ENCODE measurements around the gene FBLN7. TPM values are rescaled to one million over a fixed set of nuclear protein-coding genes. Genes with fewer than 3 reads are reported as not detected.

The FBLN7 gene
- total and polyA plus RNA-seq, 4 donors: 0.77 to 7.0 (median 1.9) TPM

DNA sequence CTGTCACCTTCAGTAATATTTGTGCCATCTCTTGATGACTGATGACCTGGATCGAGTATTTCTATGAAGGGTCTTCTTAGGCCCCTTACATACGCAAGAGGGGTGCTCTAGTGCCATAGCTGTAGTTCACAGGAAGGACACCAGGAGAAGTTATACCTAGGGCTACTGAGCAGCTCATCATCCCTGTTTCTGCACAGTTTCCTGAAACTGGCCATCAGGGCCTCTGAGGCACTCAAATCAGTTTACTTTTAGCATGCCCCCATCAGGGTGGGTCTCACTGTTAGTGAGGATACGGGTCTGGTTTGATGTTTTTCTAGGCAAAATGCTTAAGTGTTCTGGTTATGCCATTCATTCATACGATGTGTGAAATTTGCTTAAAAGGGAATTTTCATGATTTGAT, 20.0 kb upstream of the FBLN7 start:
- H3K27me3 ChIP-seq (ENCODE audit: control insufficient read depth in 3 of 3, insufficient read depth in 3 of 3, low read length in 2 of 3): no peaks in the 10 kb centered on the region
- H3K4me1 ChIP-seq (ENCODE audit: control insufficient read depth in 5 of 5, insufficient read depth in 5 of 5, low read length in 5 of 5): no peaks in the 10 kb centered on the region
- no peak for TF ChIP-seq CTCF (IDR thresholded peaks at IDR 0.05; ENCODE audit: control extremely low read depth, extremely low read depth)
- H3K27ac ChIP-seq (ENCODE audit: low read depth in 1 of 2, low read length in 1 of 2): no peak overlapping the region
- H3K9me3 ChIP-seq (ENCODE audit: control insufficient read depth in 4 of 4, insufficient read depth in 3 of 4, low read length in 3 of 4): peaks cover 0 to 2% (median 0%) of the 10 kb centered on the region in 4 donors
- no peak for ATAC-seq (ENCODE audit: insufficient read depth, low FRiP score)
- 89 to 94% methylated on average over 4 of the region's 4 CpGs for WGBS, 2 donors
- no peak overlapping the region for H3K4me3 ChIP-seq
- H3K36me3 ChIP-seq (ENCODE audit: control insufficient read depth in 4 of 4, insufficient read depth in 4 of 4, low read length in 4 of 4): peaks cover 7 to 15% (median 10%) of the 10 kb centered on the region in 4 donors
- no peak overlapping the region for H3K9ac ChIP-seq (ENCODE audit: insufficient read depth in 1 of 2, low read length in 2 of 2)
- DNase-seq: no peak

DNA sequence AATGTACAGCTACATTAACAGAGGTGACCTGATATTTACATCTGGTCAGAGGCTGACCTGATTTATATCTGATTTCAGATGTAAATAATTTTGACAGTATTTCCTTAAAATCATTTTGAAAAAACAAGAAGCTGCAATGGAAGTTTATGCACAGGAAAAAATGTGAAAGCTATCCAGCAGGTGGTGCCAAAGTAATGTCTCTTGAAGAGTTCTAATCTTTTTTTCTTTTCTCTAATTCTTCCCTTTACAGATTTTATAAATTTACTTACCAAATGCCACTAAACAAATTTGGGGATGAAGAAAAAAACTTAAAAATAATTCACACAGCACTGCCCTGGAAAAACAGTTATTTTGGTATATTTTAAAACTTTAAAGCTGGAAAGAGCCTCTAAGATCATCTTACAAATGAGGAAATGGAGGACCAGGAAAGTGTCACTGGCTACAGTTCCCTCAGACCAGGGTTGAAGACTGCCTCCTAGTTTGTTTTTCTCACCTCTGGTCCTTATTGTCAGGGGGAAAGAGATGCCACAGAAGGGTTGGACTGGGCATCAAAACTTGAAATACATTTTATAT, 16.4 kb upstream of the FBLN7 start:
- TF ChIP-seq CTCF (IDR thresholded peaks at IDR 0.05; ENCODE audit: control extremely low read depth, extremely low read depth): peak; percentile 26
- no peak for ATAC-seq (ENCODE audit: insufficient read depth, low FRiP score)

GRCh38 chr2:112129060-112129459, 9.1 kb upstream of the FBLN7 start:
- 58 to 74% methylated on average over 1 of the region's 1 CpG for WGBS, 2 donors
- Histone ChIP-seq H3K9me3 (ENCODE audit: control insufficient read depth in 4 of 4, insufficient read depth in 3 of 4, low read length in 3 of 4) (no peaks in the 10 kb centered on the region), H3K27me3 (ENCODE audit: control insufficient read depth in 3 of 3, insufficient read depth in 3 of 3, low read length in 2 of 3) (no peaks in the 10 kb centered on the region), H3K4me1 (ENCODE audit: control insufficient read depth in 5 of 5, insufficient read depth in 5 of 5, low read length in 5 of 5) (no peaks in the 10 kb centered on the region), H3K36me3 (ENCODE audit: control insufficient read depth in 4 of 4, insufficient read depth in 4 of 4, low read length in 4 of 4) (no peaks in the 10 kb centered on the region), H3K9ac (ENCODE audit: insufficient read depth in 1 of 2, low read length in 2 of 2) (no peak overlapping the region), H3K27ac (ENCODE audit: low read depth in 1 of 2, low read length in 1 of 2) (no peak overlapping the region), H3K4me3 (no peak overlapping the region)
- TF ChIP-seq CTCF (IDR thresholded peaks at IDR 0.05; ENCODE audit: control extremely low read depth, extremely low read depth): no peak
- DNase-seq (no peak), ATAC-seq (ENCODE audit: insufficient read depth, low FRiP score) (no peak)

More for the DNA sequence above, 16.4 kb upstream of the FBLN7 start:
- Histone ChIP-seq H3K9me3 (ENCODE audit: control insufficient read depth in 4 of 4, insufficient read depth in 3 of 4, low read length in 3 of 4) (peaks cover 0 to 2% (median 0%) of the 10 kb centered on the region in 4 donors), H3K27ac (ENCODE audit: low read depth in 1 of 2, low read length in 1 of 2) (no peak overlapping the region), H3K9ac (ENCODE audit: insufficient read depth in 1 of 2, low read length in 2 of 2) (no peak overlapping the region), H3K4me3 (no peak overlapping the region), H3K27me3 (ENCODE audit: control insufficient read depth in 3 of 3, insufficient read depth in 3 of 3, low read length in 2 of 3) (no peaks in the 10 kb centered on the region), H3K36me3 (ENCODE audit: control insufficient read depth in 4 of 4, insufficient read depth in 4 of 4, low read length in 4 of 4) (peaks cover 7 to 13% (median 9%) of the 10 kb centered on the region in 4 donors), H3K4me1 (ENCODE audit: control insufficient read depth in 5 of 5, insufficient read depth in 5 of 5, low read length in 5 of 5) (no peaks in the 10 kb centered on the region)
- DNase-seq: peak; percentile 32 to 80 (median 71)

DNA sequence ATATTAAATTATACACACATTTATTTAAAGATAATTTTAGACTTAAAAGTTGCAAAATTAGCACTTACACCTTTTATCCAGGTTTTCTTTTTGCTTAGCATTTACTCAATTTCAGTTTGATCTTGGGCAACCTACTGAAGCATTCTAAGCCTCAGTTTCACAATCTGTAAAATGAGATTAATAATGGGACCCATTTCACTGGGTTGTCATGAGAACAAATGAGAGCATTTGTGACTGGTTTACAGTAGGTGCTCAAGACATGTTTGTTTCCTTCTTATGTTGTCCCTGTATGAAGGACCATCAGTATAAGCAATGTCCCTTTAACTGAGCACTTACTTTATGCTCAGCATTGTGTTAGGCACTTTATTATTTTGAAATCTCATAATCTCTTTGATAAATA, 4.8 kb upstream of the FBLN7 start:
- Histone ChIP-seq H3K36me3 (ENCODE audit: control insufficient read depth in 4 of 4, insufficient read depth in 4 of 4, low read length in 4 of 4) (no peaks in the 10 kb centered on the region), H3K9ac (ENCODE audit: insufficient read depth in 1 of 2, low read length in 2 of 2) (no peak overlapping the region), H3K4me1 (ENCODE audit: control insufficient read depth in 5 of 5, insufficient read depth in 5 of 5, low read length in 5 of 5) (peaks cover 0 to 6% (median 3%) of the 10 kb centered on the region in 5 donors), H3K27me3 (ENCODE audit: control insufficient read depth in 3 of 3, insufficient read depth in 3 of 3, low read length in 2 of 3) (no peaks in the 10 kb centered on the region), H3K27ac (ENCODE audit: low read depth in 1 of 2, low read length in 1 of 2) (no peak overlapping the region), H3K4me3 (no peak overlapping the region), H3K9me3 (ENCODE audit: control insufficient read depth in 4 of 4, insufficient read depth in 3 of 4, low read length in 3 of 4) (no peaks in the 10 kb centered on the region)
- ATAC-seq (ENCODE audit: insufficient read depth, low FRiP score): no peak
- no peak for DNase-seq
- no peak for TF ChIP-seq CTCF (IDR thresholded peaks at IDR 0.05; ENCODE audit: control extremely low read depth, extremely low read depth)
